Osteoblast (primary cell): ENCODE results near the gene CCDC148. TPM values are rescaled to one million over a fixed set of nuclear protein-coding genes. Genes with fewer than 3 reads are reported as not detected.

Experiments used
- DNase-seq: peaks from one replicate; pipeline ENCODE4 v3.0.0; 2011; ENCODE audit warnings: low spot score, mixed read lengths; ENCODE audit not compliant: insufficient read length; ENCODE audit errors: missing footprints
- H2AFZ ChIP-seq: 2 replicates; pipeline ENCODE4 v1.6.0; 2011; ENCODE audit warnings: mild to moderate bottlenecking, low read length
- H3K27ac ChIP-seq: 2 replicates; pipeline ENCODE4 v1.5.1; 2011; ENCODE audit warnings: mild to moderate bottlenecking, low read depth, low read length, moderate library complexity
- H3K27me3 ChIP-seq: 2 replicates; pipeline ENCODE4 v1.6.0; 2012; ENCODE audit warnings: mild to moderate bottlenecking, control low read depth, inconsistent platforms, low read length, moderate library complexity; ENCODE audit not compliant: insufficient read depth
- H3K36me3 ChIP-seq: 2 replicates; pipeline ENCODE4 v1.5.1; 2011; ENCODE audit warnings: mild to moderate bottlenecking, low read length, control low read depth, moderate library complexity; ENCODE audit not compliant: insufficient read depth
- H3K4me1 ChIP-seq: 2 replicates; pipeline ENCODE4 v1.5.1; 2011; ENCODE audit warnings: mild to moderate bottlenecking, low read length, control low read depth, moderate library complexity; ENCODE audit not compliant: insufficient read depth
- H3K4me2 ChIP-seq: 2 replicates; pipeline ENCODE4 v1.6.0; 2011; ENCODE audit warnings: mild to moderate bottlenecking, low read length; ENCODE audit not compliant: insufficient read depth
- H3K4me3 ChIP-seq: fragments of 200-600 bp; sonication (generic); 3 replicates; pipeline ENCODE4 v1.5.1; 2012; ENCODE audit warnings: mild to moderate bottlenecking, low read length, inconsistent platforms; ENCODE audit not compliant: insufficient read depth
- H3K79me2 ChIP-seq: 2 replicates; pipeline ENCODE4 v1.6.0; 2012; ENCODE audit warnings: mild to moderate bottlenecking, low read length, control low read depth, inconsistent platforms; ENCODE audit not compliant: insufficient read depth
- H3K9me3 ChIP-seq: 2 replicates; pipeline ENCODE4 v1.5.1; 2011; ENCODE audit warnings: low read depth, low read length, control low read depth
- H4K20me1 ChIP-seq: 2 replicates; pipeline ENCODE4 v1.6.0; 2012; ENCODE audit warnings: mild to moderate bottlenecking, low read length, control low read depth; ENCODE audit not compliant: insufficient read depth
- CTCF ChIP-seq: IDR thresholded peaks from 2 replicates; pipeline ENCODE4 v1.5.1; 2011; ENCODE audit warnings: mild to moderate bottlenecking, low read depth, low read length, moderate library complexity; ENCODE audit errors: extremely low read depth
- total RNA-seq: library from RNA; depleted of rRNA; stranded (reverse); fragments of >200 nt; gene quantifications from 2 replicates; pipeline ENCODE4 v1.2.3, GENCODE V29; 2012

The CCDC148 gene
- total RNA-seq, 1 donor = 1.8 TPM

- peaks cover 4% of the 10 kb centered on the region for H3K27me3 ChIP-seq
- H2AFZ ChIP-seq = no peak overlapping the region
- no peak overlapping the region for H3K4me2 ChIP-seq
- no peak overlapping the region for H3K4me3 ChIP-seq
- H3K9me3 ChIP-seq = no peaks in the 10 kb centered on the region
- no peak for DNase-seq
- H3K79me2 ChIP-seq = no peaks in the 10 kb centered on the region
- no peak for TF ChIP-seq CTCF
- H3K4me1 ChIP-seq = no peaks in the 10 kb centered on the region
- no peaks in the 10 kb centered on the region for H3K36me3 ChIP-seq
- H4K20me1 ChIP-seq = no peaks in the 10 kb centered on the region
- no peak overlapping the region for H3K27ac ChIP-seq
Observed at GRCh38 chr2:158297606-158298005, 158.9 kb downstream of the CCDC148 start.

GRCh38 chr2:158297120-158297519 is 159.4 kb downstream of the CCDC148 start:
- no peaks in the 10 kb centered on the region for H3K4me1 ChIP-seq

GRCh38 chr2:158293722-158294121 is 162.8 kb downstream of the CCDC148 start:
- Histone ChIP-seq H3K36me3 (no peaks in the 10 kb centered on the region), H3K9me3 (no peaks in the 10 kb centered on the region), H3K4me1 (no peaks in the 10 kb centered on the region), H3K27me3 (peaks cover 4% of the 10 kb centered on the region), H3K79me2 (no peaks in the 10 kb centered on the region), H2AFZ (no peak overlapping the region), H4K20me1 (no peaks in the 10 kb centered on the region), H3K4me2 (no peak overlapping the region), H3K27ac (no peak overlapping the region), H3K4me3 (no peak overlapping the region)
- DNase-seq = no peak
- TF ChIP-seq CTCF = no peak

More at GRCh38 chr2:158297120-158297519, 159.4 kb downstream of the CCDC148 start:
- H2AFZ ChIP-seq = no peak overlapping the region
- no peaks in the 10 kb centered on the region for H3K79me2 ChIP-seq
- no peaks in the 10 kb centered on the region for H4K20me1 ChIP-seq
- no peak overlapping the region for H3K4me3 ChIP-seq
- no peak for TF ChIP-seq CTCF
- no peaks in the 10 kb centered on the region for H3K9me3 ChIP-seq
- H3K27ac ChIP-seq = no peak overlapping the region
- no peak for DNase-seq
- H3K4me2 ChIP-seq = no peak overlapping the region
- H3K27me3 ChIP-seq = peaks cover 4% of the 10 kb centered on the region
- no peaks in the 10 kb centered on the region for H3K36me3 ChIP-seq

- Histone ChIP-seq H2AFZ (no peak overlapping the region), H3K4me2 (no peak overlapping the region), H4K20me1 (no peaks in the 10 kb centered on the region), H3K4me3 (no peak overlapping the region), H3K27ac (no peak overlapping the region), H3K79me2 (no peaks in the 10 kb centered on the region), H3K27me3 (peaks cover 4% of the 10 kb centered on the region), H3K36me3 (no peaks in the 10 kb centered on the region), H3K4me1 (no peaks in the 10 kb centered on the region), H3K9me3 (no peaks in the 10 kb centered on the region)
- no peak for DNase-seq
- TF ChIP-seq CTCF = no peak
Observed at GRCh38 chr2:158291544-158292180, 164.9 kb downstream of the CCDC148 start.
